GM12872 (cell line): ENCODE results near the gene CENPW.

ENCODE experiments used
- TF ChIP-seq, protein P1 (sequence below): IDR thresholded peaks from 3 replicates; pipeline ENCODE4 v1.5.1; 2011; ENCODE audit warnings: low read depth, mild to moderate bottlenecking, low read length, moderate library complexity; ENCODE audit not compliant: insufficient read depth

CENPW gene

DNA sequence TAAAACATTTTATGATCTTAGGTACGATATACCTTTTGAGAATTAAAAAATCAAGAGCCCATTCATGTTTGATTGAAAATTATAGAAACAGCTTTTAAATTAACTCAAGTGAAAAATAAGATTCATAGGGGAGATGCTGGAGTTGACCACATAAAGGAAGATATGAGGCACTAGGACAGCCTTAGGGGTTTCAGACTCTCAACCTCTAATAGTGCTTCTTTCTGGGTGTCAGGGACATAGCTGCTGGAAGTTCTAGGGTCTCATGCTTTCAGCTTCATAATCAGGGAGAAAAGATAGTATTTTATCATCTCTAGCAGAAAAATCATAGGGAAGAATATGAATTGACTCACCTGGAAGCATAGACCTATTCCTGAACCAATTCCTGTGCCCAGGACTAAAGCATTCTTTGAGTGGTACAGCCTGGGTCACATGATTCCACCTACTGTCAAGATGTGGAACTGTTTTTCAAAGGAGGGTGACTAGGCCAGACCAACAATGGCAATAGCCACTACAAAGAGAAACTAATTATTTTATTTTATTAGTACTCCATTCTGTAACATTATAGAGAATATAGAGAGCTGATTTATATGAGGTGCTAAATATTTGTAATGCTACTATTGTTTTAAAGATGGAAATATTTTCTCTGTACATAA lies 27.8 kb upstream of the CENPW start:
- TF ChIP-seq, protein P1, sequence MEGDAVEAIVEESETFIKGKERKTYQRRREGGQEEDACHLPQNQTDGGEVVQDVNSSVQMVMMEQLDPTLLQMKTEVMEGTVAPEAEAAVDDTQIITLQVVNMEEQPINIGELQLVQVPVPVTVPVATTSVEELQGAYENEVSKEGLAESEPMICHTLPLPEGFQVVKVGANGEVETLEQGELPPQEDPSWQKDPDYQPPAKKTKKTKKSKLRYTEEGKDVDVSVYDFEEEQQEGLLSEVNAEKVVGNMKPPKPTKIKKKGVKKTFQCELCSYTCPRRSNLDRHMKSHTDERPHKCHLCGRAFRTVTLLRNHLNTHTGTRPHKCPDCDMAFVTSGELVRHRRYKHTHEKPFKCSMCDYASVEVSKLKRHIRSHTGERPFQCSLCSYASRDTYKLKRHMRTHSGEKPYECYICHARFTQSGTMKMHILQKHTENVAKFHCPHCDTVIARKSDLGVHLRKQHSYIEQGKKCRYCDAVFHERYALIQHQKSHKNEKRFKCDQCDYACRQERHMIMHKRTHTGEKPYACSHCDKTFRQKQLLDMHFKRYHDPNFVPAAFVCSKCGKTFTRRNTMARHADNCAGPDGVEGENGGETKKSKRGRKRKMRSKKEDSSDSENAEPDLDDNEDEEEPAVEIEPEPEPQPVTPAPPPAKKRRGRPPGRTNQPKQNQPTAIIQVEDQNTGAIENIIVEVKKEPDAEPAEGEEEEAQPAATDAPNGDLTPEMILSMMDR = peak; percentile 44; the same call in 1 of the 3 replicates

DNA sequence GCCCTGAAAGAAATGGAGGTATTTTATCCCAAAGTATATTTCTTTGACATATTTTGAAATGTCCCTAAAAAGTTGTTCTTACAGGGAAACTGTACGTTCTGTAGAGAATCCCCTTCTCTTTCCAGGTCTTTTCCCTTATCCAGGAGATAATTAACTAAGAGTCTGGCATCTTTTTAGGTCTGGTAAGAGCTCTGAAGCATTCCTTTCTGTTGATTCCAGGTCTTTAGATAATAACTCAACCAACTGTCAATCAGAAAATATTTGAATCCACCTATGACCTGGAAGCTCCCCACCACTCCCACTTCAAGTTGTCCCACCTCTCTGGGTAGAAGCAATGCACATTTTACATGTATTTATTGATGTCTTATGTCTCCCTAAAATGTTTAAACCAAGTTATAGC lies 26.0 kb upstream of the CENPW start:
- TF ChIP-seq, protein P1 = no peak

DNA sequence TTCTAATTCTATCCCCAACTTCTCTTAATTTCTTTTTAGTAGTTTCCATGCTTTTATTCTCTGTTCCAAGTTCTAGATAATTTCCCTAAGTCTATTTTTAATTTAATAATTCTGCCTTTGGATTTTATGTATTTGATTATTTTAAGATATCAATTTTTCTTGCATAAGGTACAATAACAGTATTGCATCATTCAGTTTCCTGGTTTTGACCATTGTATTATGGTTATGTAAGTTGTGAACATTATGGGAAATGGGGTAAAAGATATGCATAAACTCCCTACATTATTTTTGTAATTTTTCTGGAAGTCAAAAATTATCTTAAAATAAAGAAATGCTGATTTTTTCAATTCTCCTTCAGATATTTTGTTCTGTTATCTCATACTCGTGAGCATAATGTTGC lies 21.1 kb upstream of the CENPW start:
- TF ChIP-seq, protein P1 = no peak

- TF ChIP-seq, protein P1 = no peak
Observed at GRCh38 chr6:126333729-126334128, 6.2 kb upstream of the CENPW start.

DNA sequence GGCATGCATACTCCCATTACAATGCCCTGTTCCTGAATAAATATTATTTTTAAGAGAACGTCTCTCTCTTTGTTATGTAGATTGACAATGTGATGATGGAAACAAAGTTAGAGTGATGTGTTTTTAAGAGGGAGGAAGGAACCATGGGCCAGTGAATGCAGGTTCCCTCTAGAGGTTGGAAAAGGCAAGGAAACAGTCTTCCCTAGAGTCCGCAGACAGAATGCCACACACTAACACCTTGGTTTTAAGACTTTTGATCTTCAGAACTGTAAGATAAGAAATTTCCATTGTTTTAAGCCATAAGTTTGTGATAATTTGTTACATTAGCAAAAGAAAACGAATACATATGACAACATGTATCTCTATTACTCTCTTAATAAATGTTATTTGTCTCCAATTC lies 4.7 kb upstream of the CENPW start:
- TF ChIP-seq, protein P1 = no peak

DNA sequence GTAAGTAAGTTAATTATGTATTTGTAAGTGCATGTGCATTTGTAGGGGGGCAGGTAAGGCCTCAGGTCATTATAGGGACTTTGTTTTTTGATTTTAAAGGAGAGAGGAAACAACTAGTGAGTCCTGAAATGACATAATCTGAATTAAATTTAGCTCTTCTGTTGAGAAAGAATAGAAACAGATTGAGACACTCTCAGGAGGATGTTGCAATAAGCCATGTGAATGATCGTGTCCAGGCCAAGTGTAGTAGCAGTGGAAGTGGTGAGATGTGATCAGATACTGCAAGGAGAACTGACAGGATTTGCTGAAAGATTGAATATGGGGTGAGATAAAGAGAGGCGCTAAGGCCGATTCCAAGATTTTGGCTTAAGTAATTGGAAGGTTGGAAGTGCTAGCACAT lies 2.6 kb upstream of the CENPW start:
- TF ChIP-seq, protein P1 = no peak

- TF ChIP-seq, protein P1 = no peak
Observed at GRCh38 chr6:126341126-126341525, 1.2 kb downstream of the CENPW start.
